HG03354 (cell line): ENCODE results near the gene ZNF101.

ENCODE experiments used
- ATAC-seq: cut with Tn5 transposase; IDR thresholded peaks from one replicate; pipeline ENCODE4 v1.9.1; 2021; ENCODE audit warnings: mild to moderate bottlenecking; ENCODE audit not compliant: unreplicated experiment, poor library complexity, severe bottlenecking

Gene ZNF101

DNA sequence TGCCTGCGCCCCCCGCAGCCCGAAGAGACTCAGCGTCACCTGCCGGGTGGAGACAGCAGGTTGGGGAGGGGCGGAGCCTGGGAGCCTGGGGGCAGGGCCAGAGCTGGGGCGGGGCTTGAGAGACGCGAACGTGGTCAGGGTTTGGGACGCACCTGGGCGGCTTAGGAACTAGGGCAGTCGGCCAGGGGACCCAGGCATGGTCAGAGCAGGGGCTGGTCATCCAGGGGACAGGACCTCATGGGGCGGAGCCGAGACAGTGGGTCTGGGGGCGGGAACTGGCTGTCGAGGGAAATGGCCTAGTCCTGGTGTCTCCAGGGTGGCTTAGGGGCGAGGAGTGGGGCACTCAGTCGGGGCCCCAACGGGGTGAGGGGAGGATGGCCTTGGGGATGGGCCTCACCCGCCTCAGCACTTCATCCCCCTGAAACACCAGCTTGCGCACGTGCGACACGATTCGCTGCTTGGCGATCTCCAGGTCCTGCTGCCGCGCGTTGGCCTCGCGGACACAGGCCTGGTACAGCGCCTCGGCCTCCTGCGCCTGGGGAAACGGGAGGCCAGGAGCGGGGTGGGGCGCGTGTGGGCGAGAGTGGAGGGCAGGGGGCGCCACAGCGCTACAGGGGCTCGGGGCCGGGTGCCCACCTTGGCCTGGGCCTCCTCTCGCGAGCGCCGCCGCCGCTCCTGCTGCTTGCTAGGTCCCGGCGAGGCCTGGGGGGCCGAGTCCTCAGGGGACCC is 31.0 kb upstream of the ZNF101 start:
- no peak for ATAC-seq

DNA sequence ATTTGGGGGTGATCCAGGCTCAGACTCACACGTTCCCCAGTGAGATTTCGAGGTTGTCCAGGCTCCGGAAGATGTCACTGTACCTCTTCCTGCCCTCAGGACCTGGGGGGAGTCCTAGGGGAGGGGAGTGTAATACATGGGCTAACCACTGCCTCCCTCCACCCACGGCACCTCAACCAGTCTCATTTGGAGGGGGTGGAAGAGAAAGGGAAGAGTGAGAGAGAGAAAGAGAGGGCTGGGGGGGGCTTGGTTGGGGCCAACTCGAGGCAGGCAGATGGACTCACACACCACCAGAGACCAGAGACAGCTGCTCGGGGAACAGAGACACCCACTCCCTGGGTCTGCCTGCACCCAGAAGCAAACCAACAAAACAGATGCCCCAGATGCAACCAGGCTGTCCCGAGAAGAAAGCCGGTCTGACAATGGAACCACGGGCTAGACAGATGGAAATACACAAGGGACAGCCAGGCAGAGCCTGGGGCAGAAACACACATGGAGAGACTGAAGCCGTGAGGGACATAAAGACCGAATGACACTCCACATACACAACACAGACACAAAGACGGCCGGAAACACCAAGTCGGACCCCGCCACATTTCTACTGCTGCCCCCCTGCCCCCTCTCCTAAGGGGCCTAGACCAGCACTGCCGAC is 26.0 kb upstream of the ZNF101 start:
- ATAC-seq: peak; percentile 30

DNA sequence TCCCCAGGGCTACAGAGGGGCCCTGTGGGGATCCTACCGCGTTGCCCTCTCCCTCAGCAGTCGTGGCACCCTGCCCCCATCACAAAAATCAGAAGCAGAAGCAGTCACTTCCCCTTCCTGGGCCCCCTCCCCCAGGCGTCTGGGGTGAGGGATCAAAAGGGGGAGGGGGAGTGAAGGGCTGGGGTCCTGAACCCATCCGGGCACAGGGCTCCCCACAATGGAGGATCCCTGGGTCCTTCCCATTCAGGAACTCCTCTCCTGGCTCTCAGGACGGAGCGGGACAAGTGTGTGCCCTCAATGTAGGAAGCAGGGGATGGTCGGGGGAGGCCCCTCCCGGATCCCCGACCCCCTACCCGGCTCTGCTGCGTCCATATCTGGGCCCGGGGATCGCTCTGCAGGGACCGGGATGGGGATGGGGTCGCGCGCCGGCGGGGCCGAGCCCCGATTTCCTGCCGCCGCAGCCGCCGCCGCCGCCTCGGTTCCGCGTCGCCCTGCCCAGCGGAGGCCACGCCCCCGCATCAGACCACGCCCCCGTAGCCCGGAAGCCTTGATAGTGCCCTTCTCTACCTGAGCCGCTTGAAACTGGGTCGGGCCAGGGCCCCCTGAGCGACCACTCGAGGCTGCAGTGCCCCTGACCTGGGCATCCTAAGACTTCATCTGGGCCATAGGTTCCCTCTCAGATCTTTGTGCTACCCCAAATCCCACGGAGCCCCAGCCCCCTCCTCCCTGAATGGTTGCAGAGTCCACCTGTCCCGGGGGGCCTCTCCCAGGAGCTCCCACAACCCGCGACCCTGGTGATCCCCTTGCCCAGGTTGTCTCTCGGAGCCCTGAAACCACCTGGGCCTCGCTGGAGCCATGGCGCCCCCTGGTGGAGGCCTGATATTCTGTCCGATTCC is 25.2 kb upstream of the ZNF101 start, which contains the start of gene GMIP:
TSS of gene GMIP (minus strand) at position 500 of the 896 bp plus-strand sequence. CDS start at position 372, 128 bp downstream.
- peak; percentile 83 for ATAC-seq

DNA sequence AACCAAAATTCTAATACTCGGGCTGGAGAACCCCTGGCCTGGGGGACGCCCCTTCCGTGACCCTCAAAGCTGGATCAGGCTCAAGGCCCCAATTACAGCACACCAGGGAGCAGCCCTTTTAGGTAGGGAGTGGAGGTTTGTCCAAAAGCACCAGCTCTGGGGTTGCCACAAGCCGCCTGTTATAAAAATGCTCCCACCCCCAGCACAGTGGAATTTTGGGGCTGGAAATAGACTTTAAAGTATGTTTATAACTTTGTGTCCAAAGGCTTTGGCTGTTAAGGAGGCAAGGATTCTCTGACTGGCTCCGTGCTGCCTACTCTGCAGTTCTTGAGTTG is 24.6 kb upstream of the ZNF101 start:
- no peak for ATAC-seq

DNA sequence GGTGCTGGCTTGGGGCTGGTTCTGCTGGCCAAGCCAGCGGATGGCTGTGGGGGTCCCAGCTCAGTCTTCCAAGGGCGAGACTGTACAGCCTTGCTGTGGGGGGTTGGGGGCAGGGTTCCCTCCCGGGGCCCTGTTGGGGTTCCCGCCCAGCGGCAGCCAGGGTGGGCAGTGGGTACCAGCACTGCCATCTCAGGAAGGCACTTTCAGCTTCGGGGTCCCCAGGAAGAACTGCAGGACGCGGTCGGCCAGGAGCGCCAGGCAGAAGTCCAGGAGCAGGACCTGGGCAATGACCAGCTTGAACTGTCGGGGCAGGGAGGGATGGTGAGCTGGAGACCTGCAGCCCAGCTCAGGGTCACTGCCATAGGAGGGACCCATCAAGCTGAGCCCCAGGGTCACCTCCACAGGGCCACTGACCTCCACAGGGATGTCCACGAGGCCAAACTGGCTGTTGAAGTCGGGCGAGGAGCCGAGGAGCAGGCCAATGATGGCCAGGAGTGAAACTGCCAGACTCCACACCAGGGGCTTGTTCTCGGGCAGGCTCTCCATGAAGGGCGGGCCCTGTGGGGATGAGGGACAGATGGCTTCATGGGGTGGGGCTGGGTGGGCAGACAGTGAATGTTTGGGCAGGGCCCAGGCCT is 23.3 kb upstream of the ZNF101 start:
- ATAC-seq: no peak

DNA sequence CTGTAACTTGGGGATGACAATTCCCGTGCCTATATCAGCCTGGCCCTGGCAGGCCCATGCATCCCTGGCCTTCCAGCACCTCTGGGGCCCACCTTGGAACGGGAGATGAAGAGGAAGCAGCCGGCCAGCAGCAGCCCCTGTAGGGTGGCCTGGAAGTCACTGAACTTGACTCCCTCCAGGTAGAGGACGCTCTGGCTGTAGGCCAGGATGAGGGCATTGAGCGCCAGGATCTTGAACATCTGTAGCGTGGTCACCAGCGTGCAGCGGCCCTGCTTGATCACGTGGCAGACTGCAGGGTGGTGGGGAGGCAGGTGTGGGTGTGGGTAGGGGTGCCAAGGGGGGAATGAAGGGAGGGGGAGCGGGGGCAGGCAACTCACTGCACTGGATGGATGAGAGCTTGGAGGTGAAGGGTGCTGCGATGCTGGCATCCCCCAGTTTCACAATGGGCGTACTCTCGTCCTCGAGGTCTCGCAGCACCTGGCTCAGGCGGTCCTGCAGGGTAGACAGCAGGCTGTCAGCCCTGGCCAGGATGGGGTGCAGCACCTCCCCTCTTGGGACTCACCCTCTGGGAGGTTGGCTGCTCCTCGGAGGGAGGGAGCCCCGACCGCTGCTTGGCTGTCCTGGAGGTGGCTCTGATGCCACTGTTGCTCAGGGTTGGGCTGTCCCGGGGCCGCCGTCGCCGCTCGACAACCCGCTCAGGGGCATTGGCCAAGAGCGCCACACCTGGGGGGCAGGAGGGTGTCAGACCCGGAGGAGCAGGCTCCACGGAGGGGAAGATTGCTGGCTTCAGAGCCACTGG is 21.4 kb upstream of the ZNF101 start:
- no peak for ATAC-seq

DNA sequence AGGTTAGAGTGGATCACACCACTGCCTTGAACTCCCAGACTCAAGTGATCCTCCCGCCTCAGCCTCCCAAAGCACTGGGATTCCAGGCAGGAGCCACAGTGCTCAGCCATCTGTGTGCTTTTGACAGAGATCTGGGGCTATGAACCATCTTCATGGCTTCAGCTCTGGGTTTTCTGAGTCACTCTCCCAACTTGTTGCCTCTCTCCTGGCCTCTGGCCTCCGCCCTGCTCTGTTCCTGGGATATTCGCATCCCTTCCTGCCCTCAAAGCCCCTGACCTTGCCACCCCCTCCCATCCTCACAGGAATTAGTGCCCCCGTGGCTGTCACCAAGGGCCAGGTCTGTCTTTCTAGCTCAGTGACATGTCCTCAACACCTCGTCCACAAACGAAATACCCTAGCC is 19.5 kb upstream of the ZNF101 start:
- no peak for ATAC-seq

DNA sequence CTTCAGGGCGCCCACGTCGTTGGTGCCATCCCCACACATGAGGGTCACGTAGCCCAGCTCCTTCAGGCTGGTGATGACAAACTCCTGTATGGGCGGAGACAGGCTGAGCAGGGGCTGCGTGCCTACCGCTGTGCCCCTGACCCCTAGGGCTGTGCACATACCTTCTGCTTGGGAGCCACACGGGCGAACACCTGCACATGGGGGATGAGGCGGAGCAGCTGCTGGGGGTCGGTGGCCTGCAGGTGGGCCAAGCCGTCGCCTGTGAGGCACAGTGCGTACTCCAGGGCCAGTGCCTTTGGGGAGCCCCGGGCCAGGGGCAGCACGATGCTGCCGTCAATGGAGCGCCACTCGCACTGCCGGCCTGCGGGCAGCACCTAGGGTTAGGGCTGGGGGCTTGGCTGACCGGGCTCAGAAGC is 19.1 kb upstream of the ZNF101 start:
- ATAC-seq: no peak

DNA sequence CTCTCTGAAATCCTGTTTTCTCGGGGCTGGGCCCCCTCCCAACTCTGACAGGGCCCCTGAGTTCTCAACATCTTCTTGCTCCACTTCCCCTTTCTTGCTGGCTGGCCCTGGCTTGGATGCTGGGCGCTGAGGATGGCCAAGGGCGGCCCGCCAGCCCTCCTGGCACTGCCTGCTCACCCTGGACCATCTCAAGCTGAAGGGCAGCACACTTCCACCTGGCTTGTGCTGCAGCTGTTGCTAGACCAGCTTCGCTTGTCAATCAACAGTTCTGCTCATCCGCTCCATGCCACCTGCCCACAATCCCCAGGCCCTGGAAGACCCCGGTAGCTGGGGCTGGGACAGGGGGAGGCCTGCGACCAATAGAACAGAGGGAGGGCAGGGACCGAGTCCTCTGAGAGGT is 18.3 kb upstream of the ZNF101 start:
- no peak for ATAC-seq

DNA sequence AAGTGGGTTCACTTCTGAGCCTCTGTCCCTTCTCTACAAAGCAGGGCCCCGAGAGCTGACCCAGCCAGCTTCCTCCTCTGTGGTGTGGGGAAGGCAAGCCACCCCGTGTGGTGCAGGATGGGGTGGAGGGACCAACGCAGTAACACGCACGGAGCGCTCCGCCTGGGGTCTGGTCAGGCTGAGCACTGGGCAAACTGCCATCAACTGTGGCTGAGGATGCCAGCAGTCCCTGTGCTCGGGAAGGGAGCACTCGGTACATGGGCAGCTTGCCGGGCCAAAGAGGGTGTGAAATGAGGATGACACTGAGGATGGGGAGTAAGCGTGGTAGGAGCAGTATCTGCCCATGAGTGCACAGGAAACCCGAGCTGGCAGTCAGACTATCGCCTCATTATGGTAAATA is 17.6 kb upstream of the ZNF101 start:
- no peak for ATAC-seq

DNA sequence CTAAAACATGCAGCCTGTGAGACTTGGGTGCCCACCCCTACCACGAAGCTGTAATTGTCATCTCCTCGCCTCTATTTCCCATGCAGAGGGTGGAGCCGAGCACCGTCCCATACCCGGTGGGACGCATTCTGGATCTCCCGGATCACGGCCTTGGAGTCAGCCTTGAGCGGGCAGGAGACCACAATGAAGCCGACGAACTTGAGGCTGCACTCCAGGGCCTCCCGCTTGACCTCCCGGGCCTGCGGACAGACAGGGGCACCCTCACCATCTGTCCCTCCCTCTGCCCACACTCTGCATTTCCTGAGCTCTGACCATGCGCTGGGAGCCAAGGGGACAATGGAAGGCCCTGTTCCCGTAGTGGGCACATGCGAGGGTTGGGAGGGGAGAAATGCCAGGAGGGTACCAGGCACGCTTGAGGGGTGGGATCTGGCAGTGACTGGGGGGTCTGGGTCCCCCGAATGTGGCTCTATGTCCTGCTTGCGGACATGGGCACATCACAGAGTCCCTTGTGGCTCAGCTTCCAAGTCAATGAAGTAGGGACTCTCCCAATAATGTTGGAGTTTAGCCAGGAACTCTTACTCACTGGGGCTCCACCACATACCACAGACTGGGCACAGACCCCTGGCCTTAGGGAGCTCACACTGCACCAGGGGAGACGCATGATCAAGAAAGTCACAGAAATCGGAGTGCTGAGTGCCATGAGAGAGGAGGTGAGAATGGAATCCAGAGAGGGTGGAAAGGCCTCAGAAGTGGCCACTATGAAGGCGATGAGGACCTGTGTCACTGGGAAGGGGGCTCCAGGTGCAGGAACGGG is 15.9 kb upstream of the ZNF101 start:
- ATAC-seq: no peak

DNA sequence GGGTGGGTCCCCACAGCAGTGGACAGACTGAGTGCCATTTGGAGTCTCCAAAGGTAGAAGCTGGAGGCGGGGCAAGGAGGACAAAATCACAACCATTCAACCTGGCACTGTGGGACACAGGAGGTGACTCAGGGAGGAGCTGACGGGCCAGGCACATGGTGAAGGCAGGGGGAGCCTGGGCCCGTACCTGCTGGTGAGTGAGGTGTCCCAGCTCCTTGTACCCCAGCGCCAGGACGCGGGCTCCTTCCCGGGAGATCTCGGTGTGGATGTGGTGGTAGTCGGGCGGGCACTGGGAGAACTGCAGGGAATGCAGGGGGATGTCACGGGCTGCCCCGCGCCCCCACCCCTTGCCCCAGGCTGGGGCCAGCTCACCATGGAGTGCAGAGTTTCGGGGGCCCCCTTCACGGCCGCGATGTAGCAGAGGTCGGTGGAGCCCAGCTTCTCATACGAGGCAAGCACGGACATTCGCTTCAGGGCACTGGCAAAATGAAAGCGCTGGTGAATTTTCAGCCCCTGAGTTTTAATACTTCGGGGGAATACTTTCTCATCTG is 15.0 kb upstream of the ZNF101 start:
- no peak for ATAC-seq

DNA sequence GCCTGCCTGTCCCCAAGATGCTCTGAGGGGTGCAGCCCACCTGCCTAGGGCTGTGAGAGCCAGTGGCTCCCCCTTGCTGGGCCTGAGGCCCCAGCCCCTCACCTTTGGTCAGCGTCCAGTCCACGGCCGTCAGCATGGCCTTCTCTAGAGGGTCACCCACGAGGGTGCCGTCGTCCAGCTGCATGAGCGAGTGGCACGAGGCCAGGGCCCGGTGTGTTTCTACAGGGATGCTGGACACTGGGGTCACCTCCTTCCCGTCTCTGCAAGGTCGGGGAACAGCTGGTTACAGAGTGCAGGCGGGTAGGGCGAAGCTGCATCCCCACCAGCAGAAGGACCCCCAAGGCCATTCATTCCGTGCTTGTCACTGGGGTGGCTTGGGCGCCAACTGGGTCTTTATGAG is 14.2 kb upstream of the ZNF101 start:
- ATAC-seq: no peak

DNA sequence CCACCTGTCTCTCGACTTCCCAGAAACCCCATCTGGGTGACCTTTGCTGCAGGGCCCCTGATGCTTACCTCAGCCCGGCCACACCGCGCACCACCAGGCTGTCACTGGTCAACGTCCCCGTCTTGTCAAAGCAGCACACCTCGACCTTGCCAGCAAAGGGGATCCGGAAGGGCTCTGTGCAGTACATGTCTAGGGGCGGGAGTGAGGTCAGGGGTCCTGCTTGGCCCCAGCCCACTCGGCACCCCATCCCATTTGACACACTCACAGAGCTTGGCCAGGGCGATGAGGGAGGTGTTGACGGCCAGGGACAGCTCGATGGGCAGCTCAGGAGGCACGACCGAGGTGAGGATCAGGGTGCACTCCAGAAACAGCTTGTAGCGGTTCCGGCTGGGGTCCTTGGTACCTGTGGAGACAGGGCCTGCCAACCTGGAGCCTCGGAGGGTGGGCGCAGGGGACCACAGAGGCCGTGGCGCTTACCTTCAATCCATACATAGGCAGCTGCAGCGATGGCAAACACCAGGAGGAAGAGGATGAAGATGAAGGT is 13.5 kb upstream of the ZNF101 start:
- no peak for ATAC-seq

DNA sequence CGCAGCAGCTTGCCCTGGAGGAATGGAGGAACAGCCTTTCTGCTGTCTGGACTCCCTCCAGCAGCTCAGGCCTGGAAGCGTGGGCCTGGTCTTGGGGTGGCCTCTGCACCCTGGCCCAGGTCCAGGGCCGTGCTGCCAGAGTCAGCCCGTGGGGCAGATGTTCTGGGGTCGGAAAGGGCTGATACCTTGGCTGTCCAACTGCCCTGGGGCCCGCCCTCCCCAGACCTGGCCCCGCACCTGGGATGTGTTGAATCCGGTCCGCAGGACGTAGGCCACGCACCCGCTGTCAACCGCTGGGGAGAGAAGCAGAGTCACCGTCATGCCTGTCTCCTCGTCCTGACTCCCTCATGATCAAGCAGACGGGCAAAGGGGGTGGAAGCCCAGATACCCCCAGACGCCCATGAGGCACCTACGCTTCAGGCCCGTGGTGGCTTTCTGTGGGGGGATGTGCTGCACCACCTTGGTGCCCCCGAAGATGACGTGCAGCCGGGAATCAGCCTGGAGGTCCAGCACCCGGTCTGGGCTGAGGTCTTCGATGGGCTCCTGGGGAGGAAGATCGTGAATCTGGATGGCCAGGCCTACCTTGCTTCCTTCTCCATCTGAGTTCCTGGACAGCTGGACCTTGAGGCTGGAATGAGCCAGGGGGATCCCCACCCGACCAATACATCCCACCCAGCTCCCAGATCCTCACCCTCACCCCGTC is 12.8 kb upstream of the ZNF101 start:
- no peak for ATAC-seq

DNA sequence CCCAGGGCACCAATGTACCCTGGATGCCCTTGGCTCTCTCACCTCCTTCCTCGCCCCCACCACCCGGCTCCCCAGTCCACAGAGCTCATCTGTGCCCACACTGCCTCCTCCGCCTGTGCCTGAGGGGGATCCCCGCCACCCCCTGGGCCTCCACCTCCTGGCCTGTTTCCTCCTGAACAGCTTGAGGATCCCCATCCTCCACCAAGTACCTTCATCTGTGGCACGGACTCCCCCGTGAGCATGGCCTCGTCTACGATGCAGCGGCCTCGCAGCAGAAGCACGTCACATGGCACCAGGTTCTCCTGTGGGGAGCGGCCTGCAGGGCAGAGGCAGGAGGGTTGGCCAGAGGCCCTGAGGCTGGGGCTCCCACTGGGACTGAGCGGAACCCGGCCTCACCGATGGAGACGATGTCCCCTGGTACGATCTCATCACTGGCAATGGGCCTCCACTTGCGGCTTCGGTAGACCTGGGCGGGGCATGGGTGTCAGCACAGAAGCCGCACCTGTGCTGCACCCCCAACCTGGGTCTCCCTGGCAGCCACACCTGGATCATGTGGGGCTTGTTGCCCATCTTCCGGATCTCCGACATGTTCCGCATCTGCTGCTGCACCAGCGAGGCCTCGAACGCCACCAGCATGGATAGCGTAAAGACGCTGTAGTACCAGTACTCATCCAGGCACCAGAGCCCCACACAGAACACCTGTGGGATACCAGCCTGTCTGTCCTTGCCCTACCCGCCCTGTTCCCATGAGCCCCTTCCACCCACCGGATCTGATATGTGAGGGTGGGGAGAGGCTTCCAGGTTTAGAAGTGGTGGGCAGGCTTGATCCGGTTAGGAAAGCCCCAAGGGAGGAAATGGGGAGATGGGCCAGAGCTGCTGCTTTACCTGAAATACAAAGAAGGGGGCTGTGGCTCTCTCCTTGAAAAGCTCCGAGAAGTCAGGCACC is 11.9 kb upstream of the ZNF101 start:
- ATAC-seq: no peak
